ENCODE measurements around the gene C5orf24.

DNA sequence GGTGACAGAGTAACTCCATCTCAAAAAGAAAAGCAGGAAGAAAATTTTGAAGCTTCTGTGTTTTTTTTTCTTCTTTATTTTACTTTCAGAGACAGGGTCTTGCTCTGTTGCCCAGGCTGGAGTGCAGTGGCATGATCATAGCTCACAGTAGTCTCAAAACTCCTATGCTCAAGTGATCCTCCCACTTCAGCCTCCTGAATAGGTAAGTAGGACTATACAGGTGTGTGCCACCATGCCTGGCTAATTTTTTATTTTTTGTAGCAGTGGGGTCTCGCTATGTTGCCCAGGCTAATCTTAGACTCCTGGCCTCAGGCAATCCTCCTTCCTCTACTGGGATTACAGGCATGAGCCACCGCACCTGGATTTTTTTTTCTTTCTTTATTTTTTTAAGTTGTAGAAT, 10.1 kb upstream of the C5orf24 start:
- TF ChIP-seq, protein P1, sequence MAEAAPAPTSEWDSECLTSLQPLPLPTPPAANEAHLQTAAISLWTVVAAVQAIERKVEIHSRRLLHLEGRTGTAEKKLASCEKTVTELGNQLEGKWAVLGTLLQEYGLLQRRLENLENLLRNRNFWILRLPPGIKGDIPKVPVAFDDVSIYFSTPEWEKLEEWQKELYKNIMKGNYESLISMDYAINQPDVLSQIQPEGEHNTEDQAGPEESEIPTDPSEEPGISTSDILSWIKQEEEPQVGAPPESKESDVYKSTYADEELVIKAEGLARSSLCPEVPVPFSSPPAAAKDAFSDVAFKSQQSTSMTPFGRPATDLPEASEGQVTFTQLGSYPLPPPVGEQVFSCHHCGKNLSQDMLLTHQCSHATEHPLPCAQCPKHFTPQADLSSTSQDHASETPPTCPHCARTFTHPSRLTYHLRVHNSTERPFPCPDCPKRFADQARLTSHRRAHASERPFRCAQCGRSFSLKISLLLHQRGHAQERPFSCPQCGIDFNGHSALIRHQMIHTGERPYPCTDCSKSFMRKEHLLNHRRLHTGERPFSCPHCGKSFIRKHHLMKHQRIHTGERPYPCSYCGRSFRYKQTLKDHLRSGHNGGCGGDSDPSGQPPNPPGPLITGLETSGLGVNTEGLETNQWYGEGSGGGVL (tag by site-specific recombination; IDR thresholded peaks at IDR 0.05), result no peak
- TF ChIP-seq, protein P2, sequence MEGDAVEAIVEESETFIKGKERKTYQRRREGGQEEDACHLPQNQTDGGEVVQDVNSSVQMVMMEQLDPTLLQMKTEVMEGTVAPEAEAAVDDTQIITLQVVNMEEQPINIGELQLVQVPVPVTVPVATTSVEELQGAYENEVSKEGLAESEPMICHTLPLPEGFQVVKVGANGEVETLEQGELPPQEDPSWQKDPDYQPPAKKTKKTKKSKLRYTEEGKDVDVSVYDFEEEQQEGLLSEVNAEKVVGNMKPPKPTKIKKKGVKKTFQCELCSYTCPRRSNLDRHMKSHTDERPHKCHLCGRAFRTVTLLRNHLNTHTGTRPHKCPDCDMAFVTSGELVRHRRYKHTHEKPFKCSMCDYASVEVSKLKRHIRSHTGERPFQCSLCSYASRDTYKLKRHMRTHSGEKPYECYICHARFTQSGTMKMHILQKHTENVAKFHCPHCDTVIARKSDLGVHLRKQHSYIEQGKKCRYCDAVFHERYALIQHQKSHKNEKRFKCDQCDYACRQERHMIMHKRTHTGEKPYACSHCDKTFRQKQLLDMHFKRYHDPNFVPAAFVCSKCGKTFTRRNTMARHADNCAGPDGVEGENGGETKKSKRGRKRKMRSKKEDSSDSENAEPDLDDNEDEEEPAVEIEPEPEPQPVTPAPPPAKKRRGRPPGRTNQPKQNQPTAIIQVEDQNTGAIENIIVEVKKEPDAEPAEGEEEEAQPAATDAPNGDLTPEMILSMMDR (tag by site-specific recombination; IDR thresholded peaks at IDR 0.05), result no peak
- TF ChIP-seq ZNF660 (tag by site-specific recombination; IDR thresholded peaks at IDR 0.05) (no peak), ZNF274 (IDR thresholded peaks at IDR 0.05; ENCODE audit: low read length) (no peak), ZNF274 (tag by site-specific recombination; IDR thresholded peaks at IDR 0.05; ENCODE audit: borderline replicate concordance) (no peak), KLF9 (tag by site-specific recombination; IDR thresholded peaks at IDR 0.05; ENCODE audit: low read depth) (no peak), ZNF19 (tag by site-specific recombination; IDR thresholded peaks at IDR 0.05; ENCODE audit: low read depth) (no peak), ZNF121 (tag by site-specific recombination; IDR thresholded peaks at IDR 0.05) (peak; percentile 96), ZNF10 (tag by site-specific recombination; IDR thresholded peaks at IDR 0.05) (no peak), MZF1 (tag by site-specific recombination; IDR thresholded peaks at IDR 0.05; ENCODE audit: borderline replicate concordance) (no peak)
- TF ChIP-seq, protein P3, sequence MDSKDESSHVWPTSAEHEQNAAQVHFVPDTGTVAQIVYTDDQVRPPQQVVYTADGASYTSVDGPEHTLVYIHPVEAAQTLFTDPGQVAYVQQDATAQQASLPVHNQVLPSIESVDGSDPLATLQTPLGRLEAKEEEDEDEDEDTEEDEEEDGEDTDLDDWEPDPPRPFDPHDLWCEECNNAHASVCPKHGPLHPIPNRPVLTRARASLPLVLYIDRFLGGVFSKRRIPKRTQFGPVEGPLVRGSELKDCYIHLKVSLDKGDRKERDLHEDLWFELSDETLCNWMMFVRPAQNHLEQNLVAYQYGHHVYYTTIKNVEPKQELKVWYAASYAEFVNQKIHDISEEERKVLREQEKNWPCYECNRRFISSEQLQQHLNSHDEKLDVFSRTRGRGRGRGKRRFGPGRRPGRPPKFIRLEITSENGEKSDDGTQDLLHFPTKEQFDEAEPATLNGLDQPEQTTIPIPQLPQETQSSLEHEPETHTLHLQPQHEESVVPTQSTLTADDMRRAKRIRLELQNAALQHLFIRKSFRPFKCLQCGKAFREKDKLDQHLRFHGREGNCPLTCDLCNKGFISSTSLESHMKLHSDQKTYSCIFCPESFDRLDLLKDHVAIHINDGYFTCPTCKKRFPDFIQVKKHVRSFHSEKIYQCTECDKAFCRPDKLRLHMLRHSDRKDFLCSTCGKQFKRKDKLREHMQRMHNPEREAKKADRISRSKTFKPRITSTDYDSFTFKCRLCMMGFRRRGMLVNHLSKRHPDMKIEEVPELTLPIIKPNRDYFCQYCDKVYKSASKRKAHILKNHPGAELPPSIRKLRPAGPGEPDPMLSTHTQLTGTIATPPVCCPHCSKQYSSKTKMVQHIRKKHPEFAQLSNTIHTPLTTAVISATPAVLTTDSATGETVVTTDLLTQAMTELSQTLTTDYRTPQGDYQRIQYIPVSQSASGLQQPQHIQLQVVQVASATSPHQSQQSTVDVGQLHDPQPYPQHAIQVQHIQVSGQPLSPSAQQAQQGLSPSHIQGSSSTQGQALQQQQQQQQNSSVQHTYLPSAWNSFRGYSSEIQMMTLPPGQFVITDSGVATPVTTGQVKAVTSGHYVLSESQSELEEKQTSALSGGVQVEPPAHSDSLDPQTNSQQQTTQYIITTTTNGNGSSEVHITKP (tag by site-specific recombination; IDR thresholded peaks at IDR 0.05), result no peak
